ENCODE data around the gene MRPS22. TPM values are rescaled to one million over a fixed set of nuclear protein-coding genes. Genes with fewer than 3 reads are reported as not detected.

The MRPS22 gene
- total and polyA plus RNA-seq, 2 of the 13 experiments (the other 11 are each of a cell fraction or from before 2014, with no cell fraction given) = 52.7 to 113 TPM

DNA sequence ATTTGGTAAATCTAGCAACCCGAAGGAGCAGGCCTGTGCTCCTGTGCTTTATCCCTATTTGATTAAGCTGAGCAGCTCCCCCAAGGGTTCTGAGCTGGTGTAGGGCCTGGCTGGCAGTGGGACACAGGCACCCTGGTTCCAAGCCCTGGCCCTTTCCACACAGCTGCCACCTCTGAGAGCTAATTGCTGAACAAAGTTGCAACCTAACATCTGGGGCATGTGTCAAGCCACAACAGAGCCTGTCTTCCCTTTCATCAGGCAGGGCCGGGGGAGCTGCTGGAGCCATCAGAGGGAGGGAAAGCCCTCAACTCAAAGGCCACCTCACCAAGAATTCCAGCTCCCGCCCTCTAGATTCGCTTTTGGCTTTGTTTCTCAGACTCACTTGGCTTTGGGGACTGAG, 17.1 kb upstream of the MRPS22 start:
- Histone ChIP-seq H3K9me3 (ENCODE audit: low read length) (no peaks in the 10 kb centered on the region), H3K4me3 (replicated peaks in 1 of 3; ENCODE audit: insufficient read depth in 1 of 3, low read depth in 2 of 3, low read length in 3 of 3) (no peak overlapping the region), H3K27ac (ENCODE audit: extremely low read length, insufficient read depth, low read length) (no peak overlapping the region), H3K4me2 (ENCODE audit: low read depth, low read length) (no peak overlapping the region), H3K36me3 (replicated peaks in 1 of 2; ENCODE audit: control insufficient read depth in 1 of 2, insufficient read depth in 2 of 2, low read length in 2 of 2) (no peaks in the 10 kb centered on the region), H3K4me1 (ENCODE audit: insufficient read depth, low read length) (peaks cover 4% of the 10 kb centered on the region; the same call in 1 of the 2 replicates), H2AFZ (ENCODE audit: low read length) (no peak overlapping the region), H3K79me2 (ENCODE audit: insufficient read depth, low read length) (no peaks in the 10 kb centered on the region), H4K20me1 (ENCODE audit: insufficient read depth, low read length) (no peaks in the 10 kb centered on the region), H3K9ac (ENCODE audit: insufficient read depth, low read depth, low read length) (no peak overlapping the region), H3K27me3 (ENCODE audit: control insufficient read depth in 1 of 2, insufficient read depth in 2 of 2, low read length in 2 of 2) (peaks cover 6 to 28% of the 10 kb centered on the region in 2 experiments; a peak in 4 of 5 replicates)
- WGBS (ENCODE audit: low lambda C conversion rate) = 7% methylated on average over 2 of the region's 4 CpGs
- BruUV-seq (replicated peaks) = no TSS peak
- POLR2A ChIA-PET = no interaction called here
- FAIRE-seq (no peak), DNase-seq (ENCODE audit: low spot score) (no peak), ATAC-seq (no peak)
- CTCF ChIA-PET (ENCODE audit: low intra/inter-chr PET ratio, low total read pairs) = interaction anchor here (1.7 kb wide), 1 partner anchor 215 kb away, joined by 5 read pairs; no protein-coding TSS in a partner anchor
- TF ChIP-seq SNAI1 (CRISPR knock-in tag; IDR thresholded peaks at IDR 0.05; ENCODE audit: borderline replicate concordance) = no peak
- TF ChIP-seq SIX1 (CRISPR knock-in tag; IDR thresholded peaks at IDR 0.05; ENCODE audit: borderline replicate concordance) = no peak
- no peak for TF ChIP-seq RXRA (CRISPR knock-in tag; IDR thresholded peaks at IDR 0.05)
- TF ChIP-seq, protein P1, sequence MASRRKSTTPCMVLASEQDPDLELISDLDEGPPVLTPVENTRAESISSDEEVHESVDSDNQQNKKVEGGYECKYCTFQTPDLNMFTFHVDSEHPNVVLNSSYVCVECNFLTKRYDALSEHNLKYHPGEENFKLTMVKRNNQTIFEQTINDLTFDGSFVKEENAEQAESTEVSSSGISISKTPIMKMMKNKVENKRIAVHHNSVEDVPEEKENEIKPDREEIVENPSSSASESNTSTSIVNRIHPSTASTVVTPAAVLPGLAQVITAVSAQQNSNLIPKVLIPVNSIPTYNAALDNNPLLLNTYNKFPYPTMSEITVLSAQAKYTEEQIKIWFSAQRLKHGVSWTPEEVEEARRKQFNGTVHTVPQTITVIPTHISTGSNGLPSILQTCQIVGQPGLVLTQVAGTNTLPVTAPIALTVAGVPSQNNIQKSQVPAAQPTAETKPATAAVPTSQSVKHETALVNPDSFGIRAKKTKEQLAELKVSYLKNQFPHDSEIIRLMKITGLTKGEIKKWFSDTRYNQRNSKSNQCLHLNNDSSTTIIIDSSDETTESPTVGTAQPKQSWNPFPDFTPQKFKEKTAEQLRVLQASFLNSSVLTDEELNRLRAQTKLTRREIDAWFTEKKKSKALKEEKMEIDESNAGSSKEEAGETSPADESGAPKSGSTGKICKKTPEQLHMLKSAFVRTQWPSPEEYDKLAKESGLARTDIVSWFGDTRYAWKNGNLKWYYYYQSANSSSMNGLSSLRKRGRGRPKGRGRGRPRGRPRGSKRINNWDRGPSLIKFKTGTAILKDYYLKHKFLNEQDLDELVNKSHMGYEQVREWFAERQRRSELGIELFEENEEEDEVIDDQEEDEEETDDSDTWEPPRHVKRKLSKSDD (CRISPR knock-in tag; IDR thresholded peaks at IDR 0.05; ENCODE audit: low read depth) = no peak
- no peak for TF ChIP-seq IKZF1 (IDR thresholded peaks at IDR 0.05)
- no peak for TF ChIP-seq ZNF460 (CRISPR knock-in tag; IDR thresholded peaks at IDR 0.05; ENCODE audit: borderline replicate concordance)
- TF ChIP-seq MXD4 (CRISPR knock-in tag; IDR thresholded peaks at IDR 0.05) = no peak
- no peak for TF ChIP-seq ZNF678 (CRISPR knock-in tag; IDR thresholded peaks at IDR 0.05)
- TF ChIP-seq FIP1L1 (IDR thresholded peaks at IDR 0.05; ENCODE audit: borderline replicate concordance, insufficient read depth, low read depth, low read length) = no peak
- no peak for TF ChIP-seq ZFY (CRISPR knock-in tag; IDR thresholded peaks at IDR 0.05)
- no peak for TF ChIP-seq ZNF292 (CRISPR knock-in tag; IDR thresholded peaks at IDR 0.05; ENCODE audit: borderline replicate concordance, low read depth)
- no peak for TF ChIP-seq CEBPZ (IDR thresholded peaks at IDR 0.05; ENCODE audit: low read length)
- TF ChIP-seq NAIF1 (CRISPR knock-in tag; IDR thresholded peaks at IDR 0.05; ENCODE audit: borderline replicate concordance) = no peak
- in situ Hi-C loops (cut with HindIII; ENCODE audit: extremely low pct_ligation_motif_present, low pct_unique_long_range_greater_than_20kb) = loop anchor here (5.0 kb wide), 2 partner anchors 214 to 389 kb away; no protein-coding TSS in a partner anchor
- intact Hi-C loops (cut with micrococcal nuclease; ENCODE audit: unreplicated experiment) = loop anchor here (2.0 to 10.0 kb wide), 2 partner anchors 42 to 122 kb away; no protein-coding TSS in a partner anchor

Measured in HepG2 (cell line).